ENCODE results near the gene DEPDC1.

DEPDC1 gene

GRCh38 chr1:68485431-68486022 is 11.4 kb downstream of the DEPDC1 start (continued):
- TF ChIP-seq ZNF488 (tag by site-specific recombination; IDR thresholded peaks at IDR 0.05) (no peak), ZNF280C (tag by site-specific recombination; IDR thresholded peaks at IDR 0.05) (no peak)

GRCh38 chr1:68484618-68485017 is 12.3 kb downstream of the DEPDC1 start:
- POLR2A ChIA-PET = no interaction called here
- no peak for TF ChIP-seq ZNF37A (tag by site-specific recombination; IDR thresholded peaks at IDR 0.05)
- no peak for TF ChIP-seq ZNF426 (tag by site-specific recombination; IDR thresholded peaks at IDR 0.05)
- no peak for TF ChIP-seq ZNF48 (tag by site-specific recombination; IDR thresholded peaks at IDR 0.05)
- TF ChIP-seq ZNF776 (tag by site-specific recombination; IDR thresholded peaks at IDR 0.05; ENCODE audit: borderline replicate concordance) = no peak
- no peak for TF ChIP-seq ZBTB20 (tag by site-specific recombination; IDR thresholded peaks at IDR 0.05)
- no peak for TF ChIP-seq KLF17 (tag by site-specific recombination; IDR thresholded peaks at IDR 0.05)
- no peak overlapping the region for H3K27ac ChIP-seq (ENCODE audit: extremely low read depth, low read depth, low read length)
- H3K9me3 ChIP-seq (ENCODE audit: control insufficient read depth, insufficient read depth, low read depth, low read length) = no peaks in the 10 kb centered on the region
- peaks cover 77 to 87% of the 10 kb centered on the region in 2 experiments for H3K36me3 ChIP-seq (ENCODE audit: control insufficient read depth in 2 of 2, insufficient read depth in 1 of 2, low read length in 2 of 2)
- no peak overlapping the region for H3K4me3 ChIP-seq (ENCODE audit: low read depth, low read length)
- H3K4me1 ChIP-seq (ENCODE audit: control insufficient read depth, insufficient read depth, low read length) = no peaks in the 10 kb centered on the region
- CTCF ChIA-PET = no interaction called here

- H3K4me3 ChIP-seq (ENCODE audit: low read depth, low read length) = no peak overlapping the region
- ChIA-PET CTCF (interaction anchor here (0.6 to 1.7 kb wide), 3 partner anchors 10 to 135 kb away, joined by 4 to 6 read pairs (median 5); no protein-coding TSS in a partner anchor), POLR2A (no interaction called here)
- H3K9me3 ChIP-seq (ENCODE audit: control insufficient read depth, insufficient read depth, low read depth, low read length) = no peaks in the 10 kb centered on the region
- H3K4me1 ChIP-seq (ENCODE audit: control insufficient read depth, insufficient read depth, low read length) = no peaks in the 10 kb centered on the region
- H3K27ac ChIP-seq (ENCODE audit: extremely low read depth, low read depth, low read length) = no peak overlapping the region
- H3K36me3 ChIP-seq (ENCODE audit: control insufficient read depth in 2 of 2, insufficient read depth in 1 of 2, low read length in 2 of 2) = peaks cover 73 to 90% of the 10 kb centered on the region in 2 experiments
- TF ChIP-seq KLF8 (tag by site-specific recombination; IDR thresholded peaks at IDR 0.05) = no peak
- no peak for TF ChIP-seq ZNF155 (tag by site-specific recombination; IDR thresholded peaks at IDR 0.05)
- no peak for TF ChIP-seq ZSCAN16 (tag by site-specific recombination; IDR thresholded peaks at IDR 0.05)
- no peak for TF ChIP-seq ZNF350 (tag by site-specific recombination; IDR thresholded peaks at IDR 0.05)
- TF ChIP-seq TRIM28 (IDR thresholded peaks at IDR 0.05; ENCODE audit: borderline replicate concordance, low read length) = no peak
- TF ChIP-seq ZNF112 (tag by site-specific recombination; IDR thresholded peaks at IDR 0.05) = no peak
- TF ChIP-seq SALL2 (tag by site-specific recombination; IDR thresholded peaks at IDR 0.05; ENCODE audit: borderline replicate concordance) = no peak
- no peak for TF ChIP-seq ZNF544 (tag by site-specific recombination; IDR thresholded peaks at IDR 0.05)
- no peak for TF ChIP-seq PATZ1 (tag by site-specific recombination; IDR thresholded peaks at IDR 0.05)
- TF ChIP-seq ZNF561 (tag by site-specific recombination; IDR thresholded peaks at IDR 0.05; ENCODE audit: borderline replicate concordance) = no peak
- no peak for TF ChIP-seq ZNF777 (tag by site-specific recombination; IDR thresholded peaks at IDR 0.05; ENCODE audit: borderline replicate concordance)
- TF ChIP-seq ZBTB44 (tag by site-specific recombination; IDR thresholded peaks at IDR 0.05) = no peak
- TF ChIP-seq ZNF221 (tag by site-specific recombination; IDR thresholded peaks at IDR 0.05; ENCODE audit: borderline replicate concordance) = no peak
- no peak for TF ChIP-seq REST (tag by site-specific recombination; IDR thresholded peaks at IDR 0.05)
These were observed 15.8 kb downstream of the DEPDC1 start for GRCh38 chr1:68481041-68481440.

Data from HEK293 (cell line).